NB4 (cell line): ENCODE data around the gene HPCAL4.
A peak's percentile ranks its signal among the peaks of the same experiment; 100 is the strongest.

Source experiments
- DNase-seq: peaks from one replicate; pipeline ENCODE4 v3.0.0; 2010; ENCODE audit warnings: low read depth
- H3K4me3 ChIP-seq: one replicate; pipeline ENCODE4 v1.5.1; 2011; ENCODE audit warnings: mild to moderate bottlenecking, low read depth, low read length, moderate library complexity
- MYC ChIP-seq: IDR thresholded peaks from 2 replicates; pipeline ENCODE4 v1.6.1; 2011; ENCODE audit warnings: low read depth, low read length
- POLR2A ChIP-seq: IDR thresholded peaks from 2 replicates; pipeline ENCODE4 v1.6.1; 2011; ENCODE audit warnings: mild to moderate bottlenecking; ENCODE audit not compliant: insufficient read length; ENCODE audit errors: extremely low read depth
- TF ChIP-seq, protein P1 (sequence below): IDR thresholded peaks from one replicate; pipeline ENCODE4 v1.5.1; 2012; ENCODE audit warnings: low read depth, low read length
- TF ChIP-seq, protein P2 (sequence below): IDR thresholded peaks from 2 replicates; pipeline ENCODE4 v1.6.1; 2011; ENCODE audit warnings: low read depth, low read length

The HPCAL4 gene

DNA sequence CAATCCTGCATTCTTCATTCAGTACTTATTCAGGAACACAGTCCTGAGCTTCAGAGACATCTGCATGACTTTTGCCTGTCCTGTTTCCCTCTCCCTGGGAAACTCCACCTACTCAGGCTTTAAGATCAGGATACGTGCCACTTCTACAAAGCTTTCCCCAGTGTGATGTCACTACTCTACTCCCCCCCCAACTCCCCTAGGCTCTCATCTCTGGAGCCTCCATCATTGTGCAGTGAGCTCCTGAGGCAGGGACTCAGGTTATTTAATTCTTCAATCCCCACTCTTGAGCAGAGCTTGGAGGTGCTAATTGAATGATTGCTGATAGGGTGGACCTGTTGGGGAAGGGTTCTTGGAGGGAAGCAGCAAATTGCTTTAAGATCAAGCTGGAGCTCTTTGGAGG is 20.5 kb downstream of the HPCAL4 start:
- TF ChIP-seq, protein P1, sequence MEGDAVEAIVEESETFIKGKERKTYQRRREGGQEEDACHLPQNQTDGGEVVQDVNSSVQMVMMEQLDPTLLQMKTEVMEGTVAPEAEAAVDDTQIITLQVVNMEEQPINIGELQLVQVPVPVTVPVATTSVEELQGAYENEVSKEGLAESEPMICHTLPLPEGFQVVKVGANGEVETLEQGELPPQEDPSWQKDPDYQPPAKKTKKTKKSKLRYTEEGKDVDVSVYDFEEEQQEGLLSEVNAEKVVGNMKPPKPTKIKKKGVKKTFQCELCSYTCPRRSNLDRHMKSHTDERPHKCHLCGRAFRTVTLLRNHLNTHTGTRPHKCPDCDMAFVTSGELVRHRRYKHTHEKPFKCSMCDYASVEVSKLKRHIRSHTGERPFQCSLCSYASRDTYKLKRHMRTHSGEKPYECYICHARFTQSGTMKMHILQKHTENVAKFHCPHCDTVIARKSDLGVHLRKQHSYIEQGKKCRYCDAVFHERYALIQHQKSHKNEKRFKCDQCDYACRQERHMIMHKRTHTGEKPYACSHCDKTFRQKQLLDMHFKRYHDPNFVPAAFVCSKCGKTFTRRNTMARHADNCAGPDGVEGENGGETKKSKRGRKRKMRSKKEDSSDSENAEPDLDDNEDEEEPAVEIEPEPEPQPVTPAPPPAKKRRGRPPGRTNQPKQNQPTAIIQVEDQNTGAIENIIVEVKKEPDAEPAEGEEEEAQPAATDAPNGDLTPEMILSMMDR: no peak
- TF ChIP-seq MYC (no peak), POLR2A (no peak)
- TF ChIP-seq, protein P2, sequence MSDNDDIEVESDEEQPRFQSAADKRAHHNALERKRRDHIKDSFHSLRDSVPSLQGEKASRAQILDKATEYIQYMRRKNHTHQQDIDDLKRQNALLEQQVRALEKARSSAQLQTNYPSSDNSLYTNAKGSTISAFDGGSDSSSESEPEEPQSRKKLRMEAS: no peak
- H3K4me3 ChIP-seq: no peak overlapping the region
- DNase-seq: no peak

DNA sequence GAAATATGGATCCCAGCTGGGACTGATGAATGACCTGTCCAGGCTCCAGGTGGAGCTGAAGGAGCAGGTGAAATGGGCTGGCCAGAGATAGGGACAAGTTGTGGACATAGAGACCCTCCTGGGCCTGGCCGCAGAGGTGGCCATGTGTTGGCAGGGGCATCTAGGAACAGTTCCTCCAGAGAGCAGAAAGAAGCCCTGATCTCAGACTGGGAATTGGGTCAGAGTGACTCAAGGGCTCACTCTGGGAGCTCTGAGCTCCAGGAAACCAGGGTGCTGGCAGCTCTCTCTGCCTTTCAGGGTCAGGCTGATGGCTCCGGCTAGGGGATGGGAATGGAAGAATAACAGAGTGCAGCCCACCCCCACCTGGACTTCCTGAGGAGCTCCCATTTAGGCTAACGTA is 22.3 kb downstream of the HPCAL4 start:
- no peak for DNase-seq
- TF ChIP-seq, protein P2: no peak
- TF ChIP-seq, protein P1: no peak
- TF ChIP-seq POLR2A (no peak), MYC (no peak)
- no peak overlapping the region for H3K4me3 ChIP-seq

DNA sequence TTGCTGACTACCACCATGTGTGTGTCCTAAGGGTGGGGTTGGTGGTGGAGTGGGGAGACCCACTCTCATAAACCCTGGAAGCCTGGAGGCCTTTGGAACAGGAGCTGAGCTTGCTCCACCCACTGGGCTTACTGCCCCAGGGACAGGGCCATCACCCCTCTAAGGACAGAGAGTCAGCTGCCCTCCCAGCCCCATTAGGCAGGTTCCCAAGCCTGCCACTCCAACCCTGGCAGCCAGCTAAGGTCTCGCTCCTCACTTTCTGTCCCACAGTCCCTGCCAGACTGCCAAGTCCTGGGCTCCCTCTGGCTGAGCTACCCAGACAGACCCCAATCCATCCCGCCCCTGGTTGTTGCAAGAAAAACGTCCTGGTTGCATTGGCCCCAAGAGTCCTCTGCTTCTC is 23.1 kb downstream of the HPCAL4 start:
- no peak overlapping the region for H3K4me3 ChIP-seq
- TF ChIP-seq, protein P2: no peak
- TF ChIP-seq MYC (no peak), POLR2A (no peak)
- TF ChIP-seq, protein P1: no peak
- DNase-seq: no peak

DNA sequence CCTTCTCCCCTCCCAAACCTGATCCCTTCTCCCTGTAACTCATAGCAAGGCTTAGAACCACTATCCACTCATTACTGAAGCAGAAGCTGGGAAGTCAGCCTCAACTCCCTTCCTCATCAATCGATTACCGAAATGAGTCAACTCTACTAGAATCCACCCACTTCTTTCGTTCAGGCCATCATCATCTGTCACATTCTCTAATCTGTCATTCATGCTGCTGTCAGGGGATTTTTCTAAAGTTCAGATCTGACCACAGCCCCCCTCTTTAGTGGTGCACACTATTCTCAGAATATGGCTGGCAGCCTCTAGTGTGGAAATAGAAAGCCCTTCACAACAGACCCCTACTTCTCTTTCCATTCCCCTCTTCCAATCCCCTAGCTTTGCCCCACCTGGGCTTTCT is 24.5 kb downstream of the HPCAL4 start:
- TF ChIP-seq MYC (no peak), POLR2A (no peak)
- TF ChIP-seq, protein P2: no peak
- TF ChIP-seq, protein P1: no peak
- DNase-seq: no peak
- H3K4me3 ChIP-seq: no peak overlapping the region

DNA sequence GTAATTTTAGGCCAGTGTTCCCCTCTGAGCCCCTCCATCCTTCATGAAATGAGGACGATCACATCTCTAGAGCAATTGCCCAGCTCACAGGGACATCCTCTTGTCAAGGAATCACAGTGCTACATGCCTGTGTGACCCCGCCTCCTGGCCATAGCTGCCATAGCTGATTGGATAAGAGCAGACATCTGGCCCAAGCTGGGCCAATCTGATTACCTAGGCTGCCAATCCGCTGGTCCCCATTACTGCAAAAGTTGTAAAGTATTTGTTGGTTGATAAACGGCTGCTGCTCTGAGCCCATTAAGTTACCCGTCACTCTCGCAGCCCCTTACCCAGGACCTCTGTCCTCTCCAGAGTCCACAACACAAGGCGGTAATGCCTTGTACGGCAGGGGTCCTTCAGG is 27.7 kb downstream of the HPCAL4 start:
- peak; percentile 28 for DNase-seq
- TF ChIP-seq, protein P1: no peak
- TF ChIP-seq, protein P2: no peak
- no peak for TF ChIP-seq POLR2A
- no peak for TF ChIP-seq MYC
- no peak overlapping the region for H3K4me3 ChIP-seq

DNA sequence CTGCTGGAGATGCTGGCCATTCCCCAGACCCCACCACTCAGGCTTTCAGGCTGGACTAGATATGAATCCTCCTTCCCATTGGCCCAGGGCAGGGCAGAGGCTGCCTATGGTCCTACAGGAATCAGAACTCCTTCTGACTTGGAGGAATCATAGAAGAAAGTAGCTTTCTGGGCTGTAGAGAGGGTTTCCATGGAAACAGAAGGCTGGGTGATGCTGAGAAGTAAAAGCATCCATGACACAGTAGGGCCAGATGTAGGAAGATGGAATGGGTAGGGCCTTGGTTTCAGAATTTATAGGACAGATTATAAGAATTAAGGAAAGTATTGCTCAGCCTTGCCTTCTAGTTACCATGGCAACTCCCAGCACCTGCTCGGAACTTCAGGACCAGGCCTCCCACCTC is 28.4 kb downstream of the HPCAL4 start:
- no peak for TF ChIP-seq POLR2A
- TF ChIP-seq MYC: no peak
- TF ChIP-seq, protein P2: no peak
- TF ChIP-seq, protein P1: no peak
- DNase-seq: no peak
- no peak overlapping the region for H3K4me3 ChIP-seq
